Thoracic aorta (tissue), 2 donors: ENCODE data around the gene ZFHX2. TPM values are rescaled to one million over a fixed set of nuclear protein-coding genes. Genes with fewer than 3 reads are reported as not detected.
A peak's percentile ranks its signal among the peaks of the same experiment; 100 is the strongest.
"Not testable (repeated sequence)": the region's sequence is repeated elsewhere in the genome, so short reads cannot be mapped to it uniquely, and the experiment has no call there.

ENCODE experiments used
- ATAC-seq: fragments of 150-250 bp; one replicate; pipeline ENCODE4 v1.8.0; 2017; ENCODE audit warnings: low read depth; ENCODE audit not compliant: insufficient number of reproducible peaks, low FRiP score
- DNase-seq: peaks from one replicate; pipeline ENCODE4 v3.0.0-alpha.2; 2020; ENCODE audit warnings: low spot score
- H3K27ac ChIP-seq, 2 donors: fragments of 200-600 bp; sonication (generic); 1 replicate in 1 of 2; 2 replicates in 1 of 2; pipeline ENCODE4 v1.5.1; 2016; ENCODE audit warnings: mild to moderate bottlenecking in 2 of 2, moderate library complexity in 2 of 2
- H3K27me3 ChIP-seq: fragments of 200-600 bp; sonication (generic); replicated peaks from 2 replicates; pipeline ENCODE4 v1.6.0; 2016; ENCODE audit warnings: mild to moderate bottlenecking; ENCODE audit not compliant: insufficient read depth
- H3K36me3 ChIP-seq: fragments of 200-600 bp; sonication (generic); one replicate; pipeline ENCODE4 v1.5.1; 2016
- H3K4me1 ChIP-seq, 2 donors: fragments of 200-600 bp; sonication (generic); 1 replicate in 1 of 2; 2 replicates in 1 of 2; pipeline versions ENCODE4 v1.5.1 to v1.6.0; 2016; ENCODE audit warnings: low read depth in 2 of 2, mild to moderate bottlenecking in 1 of 2; ENCODE audit not compliant: control insufficient read depth in 1 of 2
- H3K4me3 ChIP-seq: fragments of 200-600 bp; sonication (generic); 2 replicates; pipeline ENCODE4 v1.5.1; 2016; ENCODE audit warnings: mild to moderate bottlenecking
- H3K9me3 ChIP-seq: fragments of 200-600 bp; sonication (generic); 2 replicates; pipeline ENCODE4 v1.5.1; 2016
- CTCF ChIP-seq: fragments of 200-600 bp; sonication (generic); IDR thresholded peaks from one replicate; pipeline ENCODE4 v1.5.1; 2019; ENCODE audit warnings: antibody characterized with exemption
- total RNA-seq, 2 donors: library from RNA; depleted of rRNA; stranded (reverse); fragments of >200 nt; gene quantifications; one replicate each; pipeline versions ENCODE4 v1.1.0 to v1.2.3, GENCODE V29; 2016

Gene ZFHX2
- total RNA-seq, 2 donors from 2014 or later, result 0.49 to 1.5 TPM

GRCh38 chr14:23540141-23540469 lies 11.5 kb downstream of the ZFHX2 start:
- no peaks in the 10 kb centered on the region for H3K4me1 ChIP-seq
- no peak overlapping the region for H3K27ac ChIP-seq
- no peak for ATAC-seq
- H3K27me3 ChIP-seq, result no peaks in the 10 kb centered on the region
- no peak for DNase-seq
- no peaks in the 10 kb centered on the region for H3K9me3 ChIP-seq
- H3K36me3 ChIP-seq, result no peaks in the 10 kb centered on the region
- no peak overlapping the region for H3K4me3 ChIP-seq
- TF ChIP-seq CTCF, result no peak

GRCh38 chr14:23539248-23540140 lies 12.1 kb downstream of the ZFHX2 start:
- Histone ChIP-seq H3K27me3 (no peaks in the 10 kb centered on the region), H3K27ac (no peak overlapping the region), H3K36me3 (no peaks in the 10 kb centered on the region), H3K4me3 (no peak overlapping the region), H3K9me3 (no peaks in the 10 kb centered on the region), H3K4me1 (no peaks in the 10 kb centered on the region)
- peak; percentile 60 for TF ChIP-seq CTCF
- ATAC-seq (no peak), DNase-seq (no peak)

GRCh38 chr14:23538785-23539184 lies 12.8 kb downstream of the ZFHX2 start:
- Histone ChIP-seq H3K4me1 (no peaks in the 10 kb centered on the region), H3K36me3 (no peaks in the 10 kb centered on the region), H3K9me3 (no peaks in the 10 kb centered on the region), H3K4me3 (no peak overlapping the region), H3K27me3 (no peaks in the 10 kb centered on the region), H3K27ac (no peak overlapping the region)
- ATAC-seq (no peak), DNase-seq (no peak)
- no peak for TF ChIP-seq CTCF

GRCh38 chr14:23538050-23538718 lies 13.4 kb downstream of the ZFHX2 start:
- Histone ChIP-seq H3K9me3 (no peaks in the 10 kb centered on the region), H3K4me1 (no peaks in the 10 kb centered on the region), H3K27me3 (no peaks in the 10 kb centered on the region), H3K36me3 (no peaks in the 10 kb centered on the region), H3K4me3 (no peak overlapping the region), H3K27ac (no peak overlapping the region)
- no peak for TF ChIP-seq CTCF
- no peak for DNase-seq
- ATAC-seq, result no peak

- Histone ChIP-seq H3K27me3 (no peaks in the 10 kb centered on the region), H3K36me3 (no peaks in the 10 kb centered on the region), H3K27ac (no peak overlapping the region), H3K9me3 (no peaks in the 10 kb centered on the region), H3K4me1 (no peaks in the 10 kb centered on the region), H3K4me3 (no peak overlapping the region)
- no peak for DNase-seq
- ATAC-seq, result no peak
- no peak for TF ChIP-seq CTCF
Measured at GRCh38 chr14:23537351-23538049, 14.1 kb downstream of the ZFHX2 start.

- H3K36me3 ChIP-seq, H3K4me3 ChIP-seq, H3K27ac ChIP-seq, H3K9me3 ChIP-seq, ATAC-seq, DNase-seq, H3K27me3 ChIP-seq, H3K4me1 ChIP-seq: not testable (repeated sequence)
Measured at GRCh38 chr14:23536906-23537305, 14.7 kb downstream of the ZFHX2 start.
